Stimulated activated CD8-positive, alpha-beta memory T cell treated with anti-CD3 and anti-CD28 coated beads, Interleukin-12 subunit alpha, Interleukin-12 subunit beta, amount 100 ng/mL, for 1 hour (primary cell): ENCODE measurements around the gene CELF1.
"Not testable (repeated sequence)": the region's sequence is repeated elsewhere in the genome, so short reads cannot be mapped to it uniquely, and the experiment has no call there.

Source experiments
- DNase-seq: peaks from one replicate; pipeline ENCODE4 v3.0.0-alpha.2; 2020; ENCODE audit warnings: low read depth

The CELF1 gene

GRCh38 chr11:47538741-47539565 is 14.0 kb downstream of the CELF1 start:
- DNase-seq = no peak

GRCh38 chr11:47536915-47537314 is 16.0 kb downstream of the CELF1 start:
- DNase-seq = no peak

GRCh38 chr11:47534704-47535251 is 18.2 kb downstream of the CELF1 start:
- no peak for DNase-seq

- DNase-seq = no peak
Observed at GRCh38 chr11:47533690-47534151, 19.2 kb downstream of the CELF1 start.

GRCh38 chr11:47532597-47533213 is 20.2 kb downstream of the CELF1 start:
- DNase-seq = no peak

- no peak for DNase-seq
Observed at GRCh38 chr11:47531666-47532065, 21.3 kb downstream of the CELF1 start.

- DNase-seq = not testable (repeated sequence)
Observed at GRCh38 chr11:47530721-47531120, 22.2 kb downstream of the CELF1 start.

GRCh38 chr11:47529951-47530350 is 23.0 kb downstream of the CELF1 start:
- DNase-seq = no peak

GRCh38 chr11:47527186-47527585 is 25.7 kb downstream of the CELF1 start:
- no peak for DNase-seq

- not testable (repeated sequence) for DNase-seq
Observed at GRCh38 chr11:47526032-47526431, 26.9 kb downstream of the CELF1 start.

GRCh38 chr11:47524291-47524874 is 28.5 kb downstream of the CELF1 start:
- no peak for DNase-seq

- DNase-seq = no peak
Observed at GRCh38 chr11:47523490-47524225, 29.3 kb downstream of the CELF1 start.

GRCh38 chr11:47518212-47518964 is 34.5 kb downstream of the CELF1 start:
- no peak for DNase-seq

- DNase-seq = no peak
Observed at GRCh38 chr11:47516984-47517853, 35.7 kb downstream of the CELF1 start.

GRCh38 chr11:47516155-47516554 is 36.8 kb downstream of the CELF1 start:
- DNase-seq = no peak

- DNase-seq = no peak
Observed at GRCh38 chr11:47514825-47515647, 37.9 kb downstream of the CELF1 start.

- no peak for DNase-seq
Observed at GRCh38 chr11:47512701-47513100, 40.2 kb downstream of the CELF1 start.

- DNase-seq = no peak
Observed at GRCh38 chr11:47511917-47512316, 41.0 kb downstream of the CELF1 start.

- no peak for DNase-seq
Observed at GRCh38 chr11:47510209-47510608, 42.7 kb downstream of the CELF1 start.
